HL-60/S4 treated with phorbol 12-myristate 13-acetate at 8.2 ng/mL for 4 days and 3 days (cell line): Measurements from ENCODE around the gene PTCD2.

Experiments used
- in situ Hi-C: fragments of 300-500 bp; cut with MboI; formaldehyde crosslinking; loops from 2 replicates; pipeline ENCODE4 v1.15.0; 2022; ENCODE audit warnings: low sequenced_read_pairs

The PTCD2 gene

GRCh38 chr5:72319976-72320752 is at the start of gene PTCD2, which contains the start of gene MRPS27:
TSS of gene PTCD2 (plus strand) at chr5:72320373. CDS start at chr5:72320383, 10 bp downstream.
TSS of gene MRPS27 (minus strand) at chr5:72320240. CDS start at chr5:72320221, 19 bp downstream.
- in situ Hi-C loops: no loop called here

DNA sequence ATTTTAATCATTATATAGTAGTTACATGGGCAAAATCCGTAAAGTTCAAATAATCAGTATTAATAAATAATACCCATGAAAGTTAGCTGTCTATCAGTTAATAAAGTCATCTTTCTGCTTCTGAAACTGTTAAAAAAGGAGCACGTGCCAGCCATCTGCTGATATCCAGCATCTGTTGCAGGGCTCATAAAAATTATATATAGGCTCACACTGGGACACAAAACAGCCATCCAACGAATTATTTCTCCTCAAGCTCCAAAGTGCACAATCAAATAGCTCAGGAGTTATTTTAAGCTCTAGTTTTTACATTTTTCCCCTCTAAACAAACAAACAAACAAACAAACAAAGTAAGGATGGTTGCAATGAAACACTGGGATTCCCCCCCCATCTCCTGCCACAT is 48.5 kb upstream of the PTCD2 start:
- in situ Hi-C loops: no loop called here

GRCh38 chr5:72272398-72272797 is 47.8 kb upstream of the PTCD2 start:
- in situ Hi-C loops: no loop called here

DNA sequence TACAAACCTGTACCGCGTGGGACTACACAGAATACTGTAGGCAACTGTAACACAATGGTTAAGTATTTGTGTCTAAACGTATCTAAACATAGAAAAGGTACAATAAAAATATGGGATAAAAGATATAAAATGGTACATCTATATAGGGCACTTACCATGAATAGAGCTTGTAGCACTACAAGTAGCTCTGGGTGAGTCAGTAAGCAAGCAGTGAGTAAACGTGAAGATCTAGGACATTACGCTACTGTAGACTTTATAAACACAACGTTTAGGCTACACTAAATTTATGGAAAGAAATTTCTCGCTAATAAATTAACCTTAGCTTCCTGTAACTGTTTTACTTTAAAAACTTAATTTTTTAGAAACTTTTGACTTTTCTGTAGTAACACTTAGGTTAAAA is 46.6 kb upstream of the PTCD2 start:
- in situ Hi-C loops: no loop called here

GRCh38 chr5:72276219-72276752 is 43.9 kb upstream of the PTCD2 start:
- in situ Hi-C loops: no loop called here

DNA sequence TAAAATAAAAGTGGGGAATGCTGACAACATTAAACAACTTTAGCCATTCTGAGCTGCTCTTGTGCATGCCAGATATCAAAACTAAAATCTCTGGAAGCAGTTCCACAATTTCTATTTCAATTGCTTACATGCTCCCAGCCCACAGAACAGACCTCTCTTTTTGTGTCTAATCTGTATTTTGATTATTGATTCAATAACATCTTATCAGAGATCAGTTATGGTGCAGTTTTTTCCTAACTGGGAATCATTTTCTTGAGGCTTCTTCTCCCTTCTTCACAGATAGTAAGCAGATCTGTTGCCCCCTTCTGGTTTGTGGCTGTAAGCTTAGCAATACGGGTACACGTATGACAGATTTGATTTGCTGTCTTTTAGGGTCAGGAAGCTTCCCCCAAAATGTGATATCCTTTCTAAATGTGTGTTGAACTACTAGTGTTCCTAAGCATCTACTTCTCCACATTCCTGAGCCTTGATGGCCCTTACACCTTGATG is 39.5 kb upstream of the PTCD2 start:
- in situ Hi-C loops: no loop called here

- in situ Hi-C loops: no loop called here
Measured at GRCh38 chr5:72281430-72281763, 38.8 kb upstream of the PTCD2 start.

- in situ Hi-C loops: no loop called here
Measured at GRCh38 chr5:72281764-72282499, 38.2 kb upstream of the PTCD2 start.

DNA sequence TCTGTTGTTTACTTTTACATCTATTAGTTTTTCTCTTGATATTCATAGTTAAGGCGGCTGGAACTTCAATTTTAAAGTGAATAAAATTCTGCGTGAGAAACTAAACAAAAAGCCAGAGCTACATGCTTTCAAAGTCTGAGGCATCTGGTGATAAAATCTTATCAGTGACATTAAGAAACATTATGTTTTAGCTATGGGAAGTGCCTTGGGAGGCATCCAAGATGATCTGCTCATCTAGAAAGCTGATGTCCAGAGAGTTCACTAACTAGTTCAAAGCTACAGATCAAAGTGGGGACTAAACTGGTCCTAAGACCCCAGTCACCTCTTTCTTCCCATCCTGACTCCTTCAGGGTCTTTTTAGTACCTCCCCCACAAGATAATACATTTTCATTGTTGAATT is 37.3 kb upstream of the PTCD2 start:
- in situ Hi-C loops: no loop called here

- in situ Hi-C loops: no loop called here
Measured at GRCh38 chr5:72283358-72283757, 36.8 kb upstream of the PTCD2 start.

DNA sequence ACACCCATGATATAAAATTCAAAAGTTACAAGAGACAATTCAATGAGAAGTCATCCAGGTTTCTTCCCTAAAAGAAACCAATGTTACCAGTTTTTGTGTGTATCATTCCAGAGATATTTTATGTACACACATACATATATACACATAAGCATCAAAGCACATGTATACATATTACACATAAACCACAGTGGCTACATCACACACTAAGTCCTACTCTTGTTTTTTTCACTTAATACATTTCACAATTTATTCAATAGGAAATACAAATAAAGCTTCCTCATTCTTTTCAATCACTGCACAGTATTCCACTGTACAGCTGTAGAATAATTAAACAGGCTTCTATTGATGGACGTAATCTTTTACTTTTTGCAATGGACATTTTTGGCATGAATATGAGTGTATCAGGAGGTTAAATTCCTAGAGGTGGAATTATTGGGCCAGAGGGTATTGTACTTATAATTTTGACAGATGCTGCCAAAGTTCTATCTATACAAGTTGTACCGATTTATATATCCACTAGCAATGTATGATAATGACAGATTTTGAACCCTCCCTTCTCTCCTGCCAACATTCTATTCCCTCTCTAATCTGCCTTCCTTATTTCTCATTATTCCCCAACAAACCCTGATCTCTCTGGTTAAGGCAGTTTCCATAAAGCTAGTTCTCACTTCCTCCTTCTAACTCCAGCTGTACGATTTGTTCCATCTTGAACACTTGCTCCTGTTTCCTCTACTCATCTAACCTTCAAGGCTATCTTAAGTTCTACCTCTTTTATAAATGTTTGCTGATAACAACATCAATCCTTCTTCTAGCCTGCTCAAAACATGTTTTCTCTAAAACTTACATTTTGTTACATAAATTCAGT is 35.4 kb upstream of the PTCD2 start:
- in situ Hi-C loops: no loop called here

GRCh38 chr5:72285424-72285821 is 34.8 kb upstream of the PTCD2 start:
- in situ Hi-C loops: no loop called here

DNA sequence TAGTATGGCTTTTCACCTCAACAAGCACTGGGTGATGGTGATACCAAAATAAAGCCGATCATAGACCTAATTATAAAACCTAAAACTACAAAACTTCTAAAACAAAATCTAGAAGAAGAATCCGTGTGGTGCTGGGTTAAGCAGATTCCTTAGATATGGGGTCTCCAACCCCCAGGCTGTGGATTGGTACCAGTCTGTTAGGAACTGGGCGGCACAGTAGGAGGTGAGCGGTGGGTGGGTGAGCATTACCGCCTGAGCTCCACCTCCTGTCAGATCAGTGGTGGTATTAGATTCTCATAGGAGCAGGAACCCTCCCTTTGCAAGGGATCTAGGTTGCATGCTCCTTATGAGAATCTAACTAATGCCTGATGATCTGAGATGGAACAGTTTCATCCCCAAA is 33.4 kb upstream of the PTCD2 start:
- in situ Hi-C loops: no loop called here

DNA sequence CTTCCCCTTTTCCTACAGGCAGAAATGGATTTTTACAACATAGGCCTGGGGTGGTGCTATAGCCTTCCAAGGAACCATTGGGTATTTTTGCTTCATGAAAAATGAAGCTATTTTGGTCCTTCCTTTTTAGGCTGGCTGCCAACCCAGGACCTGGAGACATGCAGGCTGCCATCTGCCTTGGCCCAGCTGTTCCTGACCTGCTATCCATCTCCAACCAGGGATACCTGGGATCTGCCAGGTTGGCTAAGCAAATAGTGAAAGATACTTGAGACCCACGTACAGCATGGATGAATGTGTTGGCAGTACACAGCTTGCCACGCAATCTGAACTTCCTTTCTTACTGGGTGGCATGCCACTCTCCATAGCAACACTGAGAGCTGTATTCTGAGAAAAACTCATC is 31.2 kb upstream of the PTCD2 start:
- in situ Hi-C loops: no loop called here

- in situ Hi-C loops: no loop called here
Measured at GRCh38 chr5:72290356-72291133, 29.6 kb upstream of the PTCD2 start.

- in situ Hi-C loops: no loop called here
Measured at GRCh38 chr5:72291601-72292000, 28.6 kb upstream of the PTCD2 start.

- in situ Hi-C loops: no loop called here
Measured at GRCh38 chr5:72292411-72292810, 27.8 kb upstream of the PTCD2 start.

DNA sequence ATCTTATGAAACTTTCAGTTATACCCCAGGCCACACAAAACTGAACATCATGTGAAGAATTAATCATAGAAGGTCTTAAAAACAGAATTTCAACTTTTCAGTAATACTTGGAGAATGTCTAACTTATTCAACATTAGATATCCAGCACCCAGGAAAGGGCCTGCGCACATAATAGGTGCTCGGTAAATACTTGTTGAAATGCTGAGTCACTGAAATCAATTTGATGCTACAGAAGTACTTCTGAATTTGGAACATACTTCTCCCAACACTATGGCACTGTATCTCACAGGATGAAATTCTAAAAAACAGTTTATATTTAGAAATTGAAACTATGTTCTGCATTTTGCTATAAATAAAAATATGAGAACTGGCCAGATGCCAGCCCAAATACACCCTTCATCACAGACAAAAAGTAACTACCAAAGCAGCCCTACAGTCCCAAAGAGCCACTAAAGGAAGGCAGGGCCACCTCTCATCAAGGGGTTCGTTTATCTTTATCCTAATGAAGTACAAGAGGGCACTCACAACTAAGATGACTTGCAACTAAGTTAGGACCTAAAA is 26.6 kb upstream of the PTCD2 start:
- in situ Hi-C loops: no loop called here

GRCh38 chr5:72294473-72294872 is 25.7 kb upstream of the PTCD2 start:
- in situ Hi-C loops: no loop called here

- in situ Hi-C loops: no loop called here
Measured at GRCh38 chr5:72295539-72295938, 24.6 kb upstream of the PTCD2 start.
